B cell (primary cell): Measurements from ENCODE around the gene ZNF408. TPM values are rescaled to one million over a fixed set of nuclear protein-coding genes. Genes with fewer than 3 reads are reported as not detected.

ENCODE experiments used
- ATAC-seq: fragments of 200-7000 bp; cut with Tn5 transposase; one replicate; pipeline ENCODE4 v1.10.0; 2021; ENCODE audit warnings: low read depth, mild to moderate bottlenecking, moderate number of reproducible peaks, moderate library complexity
- CTCF ChIA-PET: fragments of 350-600 bp; sonication (Branson Sonifier 250); formaldehyde crosslinking; loops from one replicate; lab custom pipeline; 2021; ENCODE audit warnings: antibody characterized with exemption, inconsistent platforms; lab: Charles Lee
- POLR2A ChIA-PET: fragments of 350-600 bp; sonication (Branson Sonifier 250); formaldehyde crosslinking; loops from one replicate; lab custom pipeline; 2021; ENCODE audit warnings: antibody characterized with exemption; lab: Charles Lee
- DNase-seq: peaks from one replicate; pipeline ENCODE4 v3.0.0; 2013
- H2AFZ ChIP-seq: 2 replicates; pipeline ENCODE4 v1.6.1; 2012; ENCODE audit warnings: mild to moderate bottlenecking, low read depth, low read length; ENCODE audit not compliant: insufficient read depth, poor library complexity, severe bottlenecking
- H3K27ac ChIP-seq, 2 donors: 1 replicate in 1 of 2; 2 replicates in 1 of 2; pipeline ENCODE4 v1.5.1; 2012 to 2013; ENCODE audit warnings: low read length in 2 of 2, mild to moderate bottlenecking in 2 of 2, moderate library complexity in 1 of 2
- H3K27me3 ChIP-seq, 4 experiments: fragments of 200-600 bp in 1 of 4; sonication (generic) in 1 of 4; replicated peaks in 1 of 4; 1 replicate in 2 of 4; 2 replicates in 2 of 4; pipeline versions ENCODE4 v1.6.1 to v1.7.0; 2013 to 2016; ENCODE audit warnings: low read length in 3 of 4, mild to moderate bottlenecking in 2 of 4, mixed read lengths in 1 of 4, moderate library complexity in 1 of 4; ENCODE audit not compliant: insufficient read depth in 4 of 4, control insufficient read depth in 3 of 4; ENCODE audit errors: control extremely low read depth in 1 of 4
- H3K36me3 ChIP-seq, 2 experiments: replicated peaks in 1 of 2; 1 replicate in 1 of 2; 2 replicates in 1 of 2; pipeline versions ENCODE4 v1.6.1 to v1.7.1; 2013; ENCODE audit warnings: low read length in 1 of 2; ENCODE audit not compliant: insufficient read depth in 2 of 2, control insufficient read depth in 1 of 2; ENCODE audit errors: control extremely low read depth in 1 of 2, extremely low read depth in 1 of 2
- H3K4me1 ChIP-seq, 2 donors: fragments of 200-600 bp in 1 of 2; sonication (generic) in 1 of 2; 1 replicate in 1 of 2; 2 replicates in 1 of 2; pipeline versions ENCODE4 v1.5.1 to v1.6.1; 2013 to 2017; ENCODE audit warnings: low read length in 2 of 2; ENCODE audit not compliant: control insufficient read depth in 2 of 2, insufficient read depth in 2 of 2
- H3K4me2 ChIP-seq: replicated peaks from 2 replicates; pipeline ENCODE3; 2012; ENCODE audit warnings: mild to moderate bottlenecking, low read depth, low read length; ENCODE audit not compliant: poor library complexity, severe bottlenecking
- H3K4me3 ChIP-seq, 5 experiments: fragments of 200-600 bp in 1 of 5; sonication (generic) in 1 of 5; 1 replicate in 3 of 5; 2 replicates in 2 of 5; pipeline versions ENCODE4 v1.5.1 to v1.7.0; 2011 to 2016; ENCODE audit warnings: low read length in 4 of 5, mild to moderate bottlenecking in 4 of 5, low read depth in 2 of 5, control low read depth in 1 of 5, moderate library complexity in 1 of 5; ENCODE audit not compliant: insufficient read depth in 1 of 5; ENCODE audit errors: control extremely low read depth in 1 of 5, extremely low read depth in 1 of 5
- H3K79me2 ChIP-seq: fragments of 200-600 bp; sonication (generic); one replicate; pipeline ENCODE4 v1.6.0; 2016; ENCODE audit warnings: low read length; ENCODE audit not compliant: control insufficient read depth, insufficient read depth
- H3K9ac ChIP-seq: fragments of 200-600 bp; sonication (generic); 2 replicates; pipeline ENCODE4 v1.6.1; 2017; ENCODE audit warnings: mild to moderate bottlenecking, low read length, moderate library complexity
- H3K9me3 ChIP-seq, 3 donors: one replicate each; pipeline versions ENCODE4 v1.6.1 to v1.7.1; 2013; ENCODE audit warnings: low read length in 2 of 3; ENCODE audit not compliant: control insufficient read depth in 2 of 3, insufficient read depth in 1 of 3; ENCODE audit errors: control extremely low read depth in 1 of 3
- H4K20me1 ChIP-seq: 2 replicates; pipeline ENCODE4 v1.6.0; 2012; ENCODE audit warnings: mild to moderate bottlenecking, low read length; ENCODE audit not compliant: insufficient read depth, control insufficient read depth, poor library complexity, severe bottlenecking
- H3K27ac Mint-ChIP-seq: one replicate; pipeline ENCODE4 v1.8.0; 2021; ENCODE audit warnings: mixed read lengths
- H3K27me3 Mint-ChIP-seq: one replicate; pipeline ENCODE4 v1.8.0; 2021; ENCODE audit warnings: mixed read lengths
- H3K4me1 Mint-ChIP-seq: one replicate; pipeline ENCODE4 v1.8.0; 2021; ENCODE audit warnings: mixed read lengths
- H3K4me3 Mint-ChIP-seq: one replicate; pipeline ENCODE4 v1.8.0; 2021; ENCODE audit warnings: mixed read lengths
- H3K9me3 Mint-ChIP-seq: one replicate; pipeline ENCODE4 v1.8.0; 2022; ENCODE audit warnings: mixed read lengths; ENCODE audit not compliant: insufficient read depth
- EZH2 ChIP-seq: IDR thresholded peaks from 2 replicates; pipeline ENCODE4 v1.6.1; 2012; ENCODE audit warnings: borderline replicate concordance, low read depth, mild to moderate bottlenecking, moderate library complexity, low read length; ENCODE audit not compliant: insufficient read depth, poor library complexity, severe bottlenecking
- WGBS: methylation state at CpG from one replicate; pipeline ENCODE4 v1.1.5; 2013; ENCODE audit warnings: missing lambda C conversion rate; ENCODE audit not compliant: insufficient coverage; 5-methylcytosine and 5-hydroxymethylcytosine counted together
- intact Hi-C: fragments of 100-400 bp; cut with micrococcal nuclease; formaldehyde crosslinking; loops from one replicate; pipeline ENCODE4 v1.10.0; 2022
- polyA plus RNA-seq: library from polyadenylated mRNA; depleted of rRNA; stranded (reverse); fragments of >200 nt; gene quantifications from 2 replicates; pipeline ENCODE4 v1.2.3, GENCODE V29; 2012
- total RNA-seq, 2 donors: library from RNA; stranded (reverse); fragments of 120-200 nt in 1 of 2; gene quantifications; 1 replicate in 1 of 2; 2 replicates in 1 of 2; pipeline versions ENCODE4 v1.2.3 to v1.2.4, GENCODE V29; 2013 to 2022
- TF ChIP-seq, protein P1 (sequence below): fragments of 200-600 bp; IDR thresholded peaks from one replicate; pipeline ENCODE4 v1.8.0; 2022; ENCODE audit warnings: antibody characterized with exemption, mild to moderate bottlenecking

Gene ZNF408
- total and polyA plus RNA-seq, 2 donors (not counting 1 experiment from before 2014, with no cell fraction given) = 8.3 to 22.3 TPM

DNA sequence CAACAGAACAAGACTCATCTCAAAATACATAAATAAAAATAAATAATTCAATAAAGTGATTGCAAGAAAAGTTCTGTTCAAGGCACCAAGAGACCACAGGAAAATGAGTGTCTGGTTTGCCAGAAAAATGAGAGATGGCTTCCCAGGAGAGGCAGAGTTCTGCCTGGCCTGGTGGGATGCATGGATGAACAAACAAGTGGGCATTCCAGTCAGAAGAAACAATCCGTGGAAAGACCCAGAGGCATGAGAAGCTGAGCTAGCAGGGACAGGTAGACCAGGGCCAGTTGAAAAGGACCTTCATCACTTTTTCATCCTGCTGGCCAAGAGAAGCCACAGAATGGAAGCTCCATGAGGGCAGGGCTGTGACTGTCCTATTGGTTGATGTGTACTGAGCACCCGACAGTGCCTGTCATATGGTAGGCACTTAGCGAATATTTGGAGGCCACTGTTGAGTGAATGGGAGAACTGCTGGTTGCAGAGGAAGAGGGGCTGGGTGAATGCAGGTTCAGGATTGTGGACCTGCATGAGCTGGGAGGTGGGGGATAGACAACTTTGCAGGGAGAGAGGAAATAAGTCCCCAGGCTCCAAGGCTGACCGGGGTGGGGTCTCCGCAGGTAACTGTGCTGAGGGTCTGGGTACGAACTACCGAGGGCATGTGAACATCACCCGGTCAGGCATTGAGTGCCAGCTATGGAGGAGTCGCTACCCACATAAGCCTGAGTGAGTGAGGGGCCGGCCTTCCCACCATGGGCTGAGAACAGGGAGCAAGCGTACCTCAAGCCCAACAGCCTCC lies 21.9 kb downstream of the ZNF408 start:
- intact Hi-C loops = no loop called here
- Mint-ChIP-seq H3K9me3 (no peaks in the 10 kb centered on the region), H3K27ac (no peak overlapping the region), H3K27me3 (peaks cover 3% of the 10 kb centered on the region), H3K4me1 (no peaks in the 10 kb centered on the region), H3K4me3 (no peak overlapping the region)
- POLR2A ChIA-PET = no interaction called here
- Histone ChIP-seq H2AFZ (no peak overlapping the region), H3K36me3 (no peaks in the 10 kb centered on the region), H3K79me2 (no peaks in the 10 kb centered on the region), H3K4me2 (no peak overlapping the region), H3K27ac (no peak overlapping the region), H3K4me1 (no peaks in the 10 kb centered on the region), H3K4me3 (no peak overlapping the region), H3K9ac (no peak overlapping the region), H3K27me3 (no peaks in the 10 kb centered on the region), H3K9me3 (no peaks in the 10 kb centered on the region), H4K20me1 (no peaks in the 10 kb centered on the region)
- WGBS = 94% methylated on average over 11 of the region's 11 CpGs
- ATAC-seq (no peak), DNase-seq (no peak)
- TF ChIP-seq, protein P1, sequence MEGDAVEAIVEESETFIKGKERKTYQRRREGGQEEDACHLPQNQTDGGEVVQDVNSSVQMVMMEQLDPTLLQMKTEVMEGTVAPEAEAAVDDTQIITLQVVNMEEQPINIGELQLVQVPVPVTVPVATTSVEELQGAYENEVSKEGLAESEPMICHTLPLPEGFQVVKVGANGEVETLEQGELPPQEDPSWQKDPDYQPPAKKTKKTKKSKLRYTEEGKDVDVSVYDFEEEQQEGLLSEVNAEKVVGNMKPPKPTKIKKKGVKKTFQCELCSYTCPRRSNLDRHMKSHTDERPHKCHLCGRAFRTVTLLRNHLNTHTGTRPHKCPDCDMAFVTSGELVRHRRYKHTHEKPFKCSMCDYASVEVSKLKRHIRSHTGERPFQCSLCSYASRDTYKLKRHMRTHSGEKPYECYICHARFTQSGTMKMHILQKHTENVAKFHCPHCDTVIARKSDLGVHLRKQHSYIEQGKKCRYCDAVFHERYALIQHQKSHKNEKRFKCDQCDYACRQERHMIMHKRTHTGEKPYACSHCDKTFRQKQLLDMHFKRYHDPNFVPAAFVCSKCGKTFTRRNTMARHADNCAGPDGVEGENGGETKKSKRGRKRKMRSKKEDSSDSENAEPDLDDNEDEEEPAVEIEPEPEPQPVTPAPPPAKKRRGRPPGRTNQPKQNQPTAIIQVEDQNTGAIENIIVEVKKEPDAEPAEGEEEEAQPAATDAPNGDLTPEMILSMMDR = no peak
- TF ChIP-seq EZH2 = no peak
- CTCF ChIA-PET = no interaction called here

DNA sequence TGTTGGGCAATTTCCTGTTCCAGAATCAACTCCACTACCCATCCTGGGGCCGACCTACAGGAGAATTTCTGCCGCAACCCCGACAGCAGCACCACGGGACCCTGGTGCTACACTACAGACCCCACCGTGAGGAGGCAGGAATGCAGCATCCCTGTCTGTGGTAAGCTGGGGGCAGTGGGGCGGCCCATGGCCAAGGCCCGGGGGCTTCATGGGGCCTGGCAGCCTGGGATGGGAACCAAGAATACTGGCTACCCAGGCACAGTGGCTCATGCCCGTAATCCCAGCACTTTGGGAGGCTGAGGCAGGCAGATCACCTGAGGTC lies 22.5 kb downstream of the ZNF408 start:
- no peaks in the 10 kb centered on the region for H3K9me3 Mint-ChIP-seq

More for the DNA sequence above, 22.5 kb downstream of the ZNF408 start:
- WGBS = 97% methylated on average over 7 of the region's 8 CpGs
- intact Hi-C loops = no loop called here
- ChIA-PET CTCF (no interaction called here), POLR2A (no interaction called here)
- Histone ChIP-seq H3K4me2 (no peak overlapping the region), H3K4me1 (no peaks in the 10 kb centered on the region), H2AFZ (no peak overlapping the region), H3K4me3 (no peak overlapping the region), H3K27me3 (no peaks in the 10 kb centered on the region), H3K36me3 (no peaks in the 10 kb centered on the region), H3K79me2 (no peaks in the 10 kb centered on the region), H3K9me3 (no peaks in the 10 kb centered on the region), H3K27ac (no peak overlapping the region), H3K9ac (no peak overlapping the region), H4K20me1 (no peaks in the 10 kb centered on the region)
- Mint-ChIP-seq H3K4me1 (no peaks in the 10 kb centered on the region), H3K27ac (no peak overlapping the region), H3K27me3 (peaks cover 3% of the 10 kb centered on the region), H3K4me3 (no peak overlapping the region)
- TF ChIP-seq, protein P1 = no peak
- no peak for TF ChIP-seq EZH2
- no peak for ATAC-seq
- DNase-seq = no peak
